ENCODE data around the gene CXCR2. TPM values are rescaled to one million over a fixed set of nuclear protein-coding genes. Genes with fewer than 3 reads are reported as not detected.
"Not testable (repeated sequence)": the region's sequence is repeated elsewhere in the genome, so short reads cannot be mapped to it uniquely, and the experiment has no call there.

Gene CXCR2
- total RNA-seq, 1 donor from 2014 or later: 0.69 TPM

DNA sequence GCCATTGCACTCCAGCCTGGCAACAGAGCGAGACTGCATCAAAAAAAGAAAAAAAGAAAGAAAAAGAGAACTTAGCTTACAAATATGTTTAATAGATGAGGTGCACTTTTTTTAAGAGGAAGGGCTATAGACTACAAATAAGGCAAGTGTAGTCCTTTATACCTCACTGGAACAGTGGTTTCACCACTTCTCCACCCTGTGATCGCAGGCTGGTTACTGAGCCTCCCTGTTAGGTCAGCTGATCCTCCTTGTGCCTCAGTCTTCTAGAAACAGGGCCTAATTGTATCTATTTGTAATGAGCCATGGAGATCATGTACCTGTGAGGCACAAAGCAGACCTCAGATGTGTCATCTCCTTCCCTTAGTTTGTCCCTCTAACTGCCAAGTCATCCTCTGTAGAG is 4.5 kb downstream of the CXCR2 start:
- no peak for DNase-seq (ENCODE audit: low spot score)

DNA sequence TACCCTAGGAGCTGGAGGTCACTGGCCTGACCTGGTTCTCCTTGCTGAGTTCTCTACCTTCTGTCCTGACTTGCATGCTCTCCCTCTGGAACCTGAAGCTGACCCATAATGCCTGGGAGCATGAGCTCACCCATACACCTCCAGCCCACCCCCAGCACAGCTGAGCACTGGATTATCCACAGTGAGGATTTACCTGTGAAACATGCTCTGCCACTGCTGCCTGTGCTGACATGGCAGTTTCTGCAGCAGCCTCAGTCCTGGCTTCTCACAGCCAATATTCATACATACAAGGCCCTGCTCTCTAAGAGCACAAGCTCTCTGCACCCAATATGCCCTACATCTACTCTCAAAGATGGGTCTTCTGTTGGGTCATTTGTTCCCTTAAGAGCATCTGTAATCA is 5.0 kb downstream of the CXCR2 start:
- DNase-seq (ENCODE audit: low spot score): no peak

DNA sequence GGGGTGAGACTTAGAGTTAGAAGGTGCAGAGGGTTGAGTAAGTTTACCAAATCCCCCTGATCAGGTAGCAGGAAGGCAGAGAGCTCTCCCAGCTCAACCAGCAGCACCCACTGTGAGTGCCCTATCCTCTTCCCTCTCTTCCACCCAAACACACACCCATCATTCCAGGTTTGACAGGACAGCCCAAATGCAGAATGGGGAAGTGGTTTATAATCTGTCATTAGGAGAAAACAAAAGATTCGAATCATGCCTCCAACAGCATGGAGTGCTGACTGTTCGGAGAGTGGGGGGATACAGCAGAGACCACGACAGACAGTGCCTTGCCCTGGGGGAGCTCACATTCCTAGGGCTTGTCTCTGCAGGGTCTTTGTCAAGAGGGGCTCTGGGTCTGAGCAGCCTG is 11.7 kb downstream of the CXCR2 start:
- no peak for DNase-seq (ENCODE audit: low spot score)

DNA sequence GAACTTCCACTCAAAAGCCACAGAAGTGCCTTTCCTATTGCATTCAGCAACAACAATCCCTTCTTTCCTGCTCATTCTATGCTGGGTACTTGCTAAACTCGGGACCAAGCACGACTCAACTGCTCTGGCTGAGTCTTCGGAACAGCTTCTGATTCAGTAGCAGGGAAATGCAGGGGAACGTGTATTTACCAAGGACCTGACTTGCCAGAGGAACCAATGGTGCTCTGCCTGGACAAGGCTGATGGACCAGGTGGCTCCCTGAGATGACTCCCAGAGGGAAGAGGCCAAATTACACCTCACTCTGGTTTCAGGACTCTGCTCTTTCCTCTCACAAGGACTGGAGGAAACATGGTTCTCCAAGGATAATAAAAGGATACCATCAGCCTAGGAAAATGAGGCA is 12.2 kb downstream of the CXCR2 start:
- no peak for DNase-seq (ENCODE audit: low spot score)

DNA sequence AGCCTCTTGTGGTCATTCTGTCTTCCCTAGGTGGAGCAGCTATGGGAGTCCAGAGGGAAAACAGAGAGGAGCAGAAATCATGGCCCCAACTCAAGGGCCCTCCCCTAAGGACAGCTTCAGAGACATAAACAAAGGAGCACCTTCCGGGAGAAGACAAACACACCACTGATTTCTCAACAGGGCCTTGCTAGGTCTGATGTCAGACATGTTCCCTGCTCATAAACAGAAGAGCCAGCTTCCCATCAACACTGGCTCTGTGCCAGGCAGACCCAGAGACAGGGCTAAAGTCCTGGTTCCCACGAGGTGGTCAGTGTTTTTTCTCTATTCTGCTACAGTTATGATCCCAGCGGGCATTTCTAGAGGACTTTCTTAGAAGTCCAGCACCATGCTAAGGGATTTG is 19.3 kb downstream of the CXCR2 start:
- no peak for DNase-seq (ENCODE audit: low spot score)

DNA sequence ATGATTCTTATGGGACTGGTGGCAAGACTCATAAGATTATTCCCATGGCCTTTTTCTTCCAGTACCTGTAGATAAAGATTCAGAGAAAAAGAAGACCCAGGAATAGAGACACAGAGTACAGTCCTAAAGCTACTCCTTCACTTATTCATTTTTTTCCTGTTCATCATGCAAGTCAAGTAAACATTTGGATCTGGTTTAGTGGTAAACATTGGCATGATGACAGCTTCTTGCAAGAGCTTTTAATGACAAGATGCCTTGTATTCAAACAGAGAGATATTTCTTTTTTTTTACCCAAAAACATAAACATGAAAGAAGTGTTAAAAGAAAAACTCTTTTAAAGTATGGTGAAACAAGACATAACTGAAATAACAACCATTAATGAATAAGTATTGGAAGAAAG is 20.2 kb downstream of the CXCR2 start:
- DNase-seq (ENCODE audit: low spot score): no peak

DNA sequence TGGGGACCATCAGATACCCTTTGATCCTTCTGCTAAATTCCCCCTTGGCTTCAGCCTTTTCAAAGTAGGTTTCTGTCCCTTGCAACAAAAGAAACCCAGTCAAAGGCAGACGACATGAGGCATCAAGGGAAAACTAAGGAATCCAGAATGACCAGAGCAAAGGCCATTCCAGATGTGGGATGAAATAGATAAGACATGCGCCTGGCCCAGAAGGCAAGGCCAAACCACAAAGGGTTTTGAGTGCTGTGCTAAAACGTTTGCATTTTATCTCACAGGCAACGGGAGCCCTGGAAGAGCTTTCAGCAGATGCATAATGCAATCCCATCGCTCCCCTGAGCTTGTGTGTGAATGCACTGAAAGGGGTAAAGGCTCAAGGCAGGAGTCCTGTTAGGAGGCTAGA is 23.3 kb downstream of the CXCR2 start:
- DNase-seq (ENCODE audit: low spot score): no peak

DNA sequence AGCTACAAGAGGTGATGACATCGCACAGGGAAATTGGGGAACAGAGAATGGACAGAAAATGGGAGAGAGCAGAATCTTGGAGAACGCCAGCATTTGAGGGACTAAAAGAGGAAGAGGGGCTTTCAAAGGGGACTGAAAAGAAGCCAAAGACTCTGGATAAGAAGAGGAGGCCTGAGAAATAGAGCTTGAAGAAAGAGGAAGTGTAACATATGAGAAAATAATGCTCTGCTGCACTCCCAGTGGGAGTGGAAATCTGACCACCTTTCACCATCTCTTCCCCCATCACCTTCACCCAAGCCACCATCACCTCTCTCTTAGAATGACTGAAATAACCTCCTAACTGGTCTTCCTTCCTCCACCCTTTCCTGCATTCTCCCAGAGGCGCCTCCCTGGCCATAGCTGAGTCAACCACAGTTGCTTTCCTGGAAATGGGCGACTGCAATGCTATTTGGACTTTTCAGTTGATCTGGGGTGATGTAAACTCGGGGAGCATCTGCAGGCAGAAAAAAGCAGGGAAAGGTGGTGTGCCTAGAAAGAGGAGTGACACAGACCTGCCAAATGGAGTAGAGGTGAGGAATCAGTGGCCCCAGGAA is 24.1 kb downstream of the CXCR2 start:
- DNase-seq (ENCODE audit: low spot score): no peak

DNA sequence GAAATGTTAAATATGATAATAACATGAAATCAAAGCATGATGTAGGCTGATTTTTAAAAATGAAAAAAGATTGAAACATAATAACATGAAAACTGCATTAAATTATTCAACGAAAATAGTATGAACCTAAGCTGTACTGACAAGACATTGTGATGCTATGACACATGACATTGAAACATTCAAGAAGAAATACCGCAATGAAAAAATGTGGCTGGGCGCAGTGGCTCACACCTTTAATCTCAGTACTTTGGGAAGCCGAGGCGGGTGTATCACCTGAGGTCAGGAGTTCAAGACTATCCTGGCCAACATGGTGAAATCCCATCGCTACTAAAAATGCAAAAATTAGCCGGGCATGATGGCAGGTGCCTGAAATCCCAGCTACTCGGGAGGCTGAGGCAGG is 26.3 kb downstream of the CXCR2 start:
- no peak for DNase-seq (ENCODE audit: low spot score)

DNA sequence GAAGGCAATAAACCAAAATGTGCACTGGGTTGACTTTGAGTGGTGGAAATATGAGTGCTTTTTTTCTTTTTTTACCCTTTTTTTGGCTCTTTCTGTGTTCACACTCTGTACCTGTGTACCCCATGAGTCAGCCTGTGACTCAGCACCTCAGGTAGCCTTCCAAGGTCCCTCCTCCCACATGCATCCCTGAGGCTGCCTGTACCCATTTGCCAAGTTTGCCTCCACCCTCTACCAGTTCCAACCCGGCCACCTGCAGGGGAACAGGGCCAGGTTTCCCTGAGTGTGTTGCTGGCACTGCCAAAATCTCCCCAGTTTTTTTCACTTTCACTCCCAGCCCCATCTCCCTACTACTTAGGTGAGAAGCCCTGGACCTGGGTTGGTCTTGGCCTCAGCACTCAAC is 26.9 kb downstream of the CXCR2 start:
- DNase-seq (ENCODE audit: low spot score): no peak

DNA sequence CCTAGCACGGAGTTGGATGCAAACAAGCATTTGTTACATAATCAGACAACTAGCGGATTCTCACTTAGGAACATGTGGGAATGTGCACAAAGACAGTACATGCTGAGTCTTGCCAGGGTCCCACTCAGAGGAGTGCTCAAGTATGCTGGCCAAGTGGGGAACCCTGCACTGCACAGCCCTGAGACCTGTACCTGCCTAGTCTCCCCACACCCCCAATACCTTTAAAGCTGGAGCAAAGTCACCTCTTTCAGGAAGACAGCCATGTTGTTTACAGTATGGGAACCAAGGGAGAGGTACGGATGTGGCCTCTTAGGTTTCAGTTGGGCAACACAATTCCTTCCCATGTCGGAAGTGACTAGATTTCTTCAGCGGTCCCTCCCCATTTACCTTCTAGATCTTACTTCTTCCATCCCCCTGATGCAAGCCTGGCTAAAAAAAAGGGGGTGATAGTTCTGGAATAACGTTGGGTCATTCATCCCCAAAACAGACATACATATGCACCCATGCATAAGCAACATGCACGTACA is 30.2 kb downstream of the CXCR2 start:
- no peak for DNase-seq (ENCODE audit: low spot score)

DNA sequence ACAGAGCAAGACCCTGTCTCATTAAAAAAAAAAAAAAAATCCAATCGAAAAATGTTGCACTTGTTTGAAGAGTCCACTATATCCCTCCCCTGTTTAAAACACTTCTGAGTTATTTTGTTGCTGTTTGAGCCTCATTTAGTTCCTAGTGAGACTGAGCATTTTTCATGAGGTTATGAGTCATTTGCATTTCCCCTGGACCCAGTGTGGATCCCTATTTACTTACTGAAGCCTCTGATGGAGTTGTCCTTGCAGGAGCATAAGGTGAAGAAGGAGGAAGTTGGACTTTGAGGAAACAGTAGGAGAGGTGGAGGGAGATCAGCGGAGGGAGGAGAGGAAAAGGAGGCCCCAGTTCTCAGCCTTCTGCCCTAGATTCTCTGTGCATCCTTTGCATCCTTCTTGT is 35.8 kb downstream of the CXCR2 start:
- DNase-seq (ENCODE audit: low spot score): no peak

DNA sequence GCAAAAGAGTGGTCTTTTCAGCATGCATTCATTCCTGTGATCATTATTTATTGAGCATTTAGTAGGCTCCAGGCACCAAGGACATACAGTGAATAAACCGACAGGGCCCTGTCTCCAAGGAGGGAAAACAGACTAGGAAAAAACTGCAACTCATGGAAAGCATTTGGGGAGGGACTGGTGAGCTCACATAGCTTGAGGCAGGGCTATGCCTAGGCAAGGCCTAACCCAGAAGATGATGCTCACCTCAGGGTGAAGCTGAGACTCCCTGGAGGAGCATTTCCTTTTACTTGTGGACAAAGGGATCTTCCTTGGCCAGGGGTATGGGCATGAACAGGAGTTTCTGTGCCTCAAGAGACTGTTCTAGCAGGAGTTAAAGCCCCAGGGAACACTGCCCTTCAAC is 37.0 kb downstream of the CXCR2 start:
- DNase-seq (ENCODE audit: low spot score): no peak

DNA sequence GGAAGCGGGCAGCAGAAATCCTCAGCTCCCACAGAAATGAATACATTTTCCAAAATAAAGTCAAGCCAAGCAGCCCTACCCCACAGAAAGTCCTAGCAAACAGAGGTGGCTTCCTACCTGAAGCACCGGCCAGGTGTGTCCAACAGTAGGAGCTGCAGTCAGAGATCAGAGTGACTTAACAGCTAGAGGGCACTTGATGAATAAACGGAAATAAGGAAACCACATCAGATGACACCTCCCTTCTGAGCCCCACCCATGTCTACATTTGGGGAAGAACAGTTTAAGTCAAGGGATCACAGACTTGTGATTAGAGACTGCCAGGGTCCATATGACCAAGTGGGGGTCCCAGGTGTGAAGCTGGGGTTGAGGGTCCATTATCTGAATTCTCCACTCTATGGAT is 41.0 kb downstream of the CXCR2 start, which contains the start of gene CXCR1:
Gene CXCR1, minus strand, starts transcription at position 172 of the 400 bp plus-strand sequence. CDS start 1,751 bp downstream, outside the sequence.
- DNase-seq (ENCODE audit: low spot score): no peak

DNA sequence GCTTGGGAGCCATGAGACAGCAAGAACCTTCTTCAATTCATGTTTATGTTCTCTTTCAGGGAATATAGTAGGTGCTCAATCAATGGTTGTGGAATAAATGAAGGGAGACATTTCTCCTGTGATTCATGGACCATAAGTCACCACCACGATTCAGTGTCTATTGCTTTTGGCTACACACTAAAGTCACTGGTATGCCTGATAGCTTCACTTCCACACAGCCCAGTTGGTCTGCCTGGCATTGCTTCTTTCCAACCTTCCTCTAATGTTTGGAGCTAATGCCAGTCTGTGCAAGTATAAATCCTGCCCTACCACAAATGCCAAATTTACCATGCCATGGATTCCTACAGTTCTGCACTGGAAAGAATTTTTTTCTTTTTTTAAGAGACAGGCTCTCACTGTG is 42.2 kb downstream of the CXCR2 start:
- DNase-seq (ENCODE audit: low spot score): no peak

DNA sequence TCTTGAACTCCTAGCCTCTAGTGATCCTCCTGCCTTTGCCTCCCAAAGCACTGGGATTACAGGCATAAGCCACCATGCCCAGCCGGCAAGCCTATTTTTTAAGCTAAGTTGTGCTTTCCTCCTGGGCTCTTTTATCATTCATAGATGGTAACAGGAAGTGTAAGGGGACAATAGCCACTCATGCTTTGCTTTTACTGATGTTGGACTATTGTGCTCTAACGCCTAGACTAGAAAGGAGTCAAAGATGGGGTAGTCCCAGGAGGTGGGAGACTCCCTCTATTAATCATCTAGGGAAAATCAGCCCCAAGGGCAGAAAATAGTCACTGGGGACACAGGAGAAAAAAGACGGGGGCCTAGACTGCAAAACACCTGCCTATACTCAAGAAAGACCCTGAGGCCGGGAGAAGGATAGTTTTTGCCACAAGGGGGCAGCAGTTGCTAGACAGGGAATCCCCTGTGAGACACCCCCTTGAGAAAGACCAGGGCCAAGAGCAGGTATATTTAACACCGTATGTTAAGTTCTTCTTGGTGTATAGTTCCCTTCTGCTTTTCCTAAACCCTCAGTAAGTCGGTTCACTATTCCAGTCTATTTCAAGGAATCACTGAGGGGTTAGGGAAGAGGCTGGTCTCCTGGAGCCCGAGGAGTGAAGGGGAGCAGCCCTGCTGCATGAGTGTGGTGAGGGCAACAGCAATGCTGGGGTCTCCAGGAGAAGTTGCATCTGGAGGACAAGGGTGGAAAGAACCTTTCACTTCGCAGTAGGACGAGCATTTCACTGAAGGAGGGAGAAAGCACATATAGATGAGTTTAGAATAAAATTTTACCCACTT is 43.0 kb downstream of the CXCR2 start:
- peak; percentile 42 for DNase-seq (ENCODE audit: low spot score)

DNA sequence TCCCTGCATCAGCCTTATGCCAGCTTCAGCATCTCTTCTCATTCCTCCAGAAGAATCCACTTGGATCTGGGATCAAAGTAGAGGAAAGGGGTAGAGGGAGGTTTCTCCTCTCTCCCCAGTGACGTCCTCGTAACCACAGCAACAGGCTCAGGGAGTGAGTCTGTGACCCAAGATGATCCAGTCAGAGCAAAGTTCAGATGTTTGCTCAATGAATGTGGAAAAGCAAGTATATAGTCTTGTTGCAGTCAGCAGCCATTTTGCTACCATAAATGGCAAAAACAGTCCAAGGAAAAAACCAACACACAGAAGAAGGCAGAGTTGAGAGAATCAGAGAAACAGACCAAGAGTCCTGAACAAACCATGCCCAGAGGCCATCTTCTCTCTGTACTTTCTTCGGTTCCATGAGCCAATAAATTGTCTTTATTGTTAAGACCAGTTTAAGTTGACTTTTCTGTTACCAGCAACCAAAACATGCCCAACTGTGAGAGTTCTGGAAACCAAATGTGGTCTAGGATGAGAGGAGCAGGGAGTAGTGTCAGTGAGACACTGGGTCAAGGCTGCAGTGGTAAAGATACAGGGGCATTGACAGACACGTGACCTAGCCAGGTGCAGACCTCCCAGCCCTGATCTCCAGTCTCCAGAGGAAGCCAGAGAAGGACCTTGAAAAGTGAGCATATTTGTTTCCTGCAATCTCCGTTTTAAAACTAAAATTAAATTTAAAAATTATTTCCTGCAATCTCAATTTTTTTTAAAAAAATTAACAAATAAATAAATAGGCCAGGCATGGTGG is 44.1 kb downstream of the CXCR2 start:
- DNase-seq (ENCODE audit: low spot score): no peak

DNA sequence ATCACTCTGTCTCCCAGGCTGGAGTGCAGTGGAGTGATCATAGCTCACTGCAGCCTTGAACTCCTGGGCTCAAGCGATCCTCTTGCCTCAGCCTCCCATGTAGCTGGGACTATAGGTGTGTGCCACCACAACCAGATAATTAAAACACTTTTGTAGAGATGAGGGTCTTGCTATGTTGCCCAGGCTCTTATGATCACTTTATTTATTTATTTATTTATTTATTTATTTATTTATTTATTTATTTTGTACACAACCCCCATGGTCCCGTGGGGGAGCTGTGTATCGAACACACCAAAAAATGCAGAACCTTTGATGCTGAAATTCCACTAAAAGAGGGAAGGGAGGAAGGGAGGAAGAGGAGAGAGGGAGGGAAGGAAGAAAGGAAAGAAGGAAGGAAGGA is 45.9 kb downstream of the CXCR2 start:
- not testable (repeated sequence) for DNase-seq (ENCODE audit: low spot score)

DNA sequence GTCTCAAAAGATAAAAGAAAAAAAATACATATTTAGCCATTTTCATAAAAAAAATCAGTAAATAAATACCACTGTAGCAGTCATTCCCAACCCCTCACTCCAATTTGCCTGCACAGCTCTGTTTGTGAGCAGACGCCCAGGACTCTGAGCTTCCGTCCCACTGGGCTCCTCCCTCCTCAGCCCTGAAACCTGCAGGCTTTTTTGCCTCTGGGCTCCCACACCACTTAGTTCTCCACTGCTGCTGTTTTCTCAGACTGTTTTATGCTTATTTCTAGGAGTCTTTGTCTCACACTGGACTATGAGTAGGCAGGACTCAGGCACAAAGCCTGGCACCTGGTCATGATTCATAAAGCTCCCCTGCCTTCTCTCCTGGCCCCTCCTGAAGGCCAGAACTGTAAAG is 47.0 kb downstream of the CXCR2 start:
- DNase-seq (ENCODE audit: low spot score): no peak

DNA sequence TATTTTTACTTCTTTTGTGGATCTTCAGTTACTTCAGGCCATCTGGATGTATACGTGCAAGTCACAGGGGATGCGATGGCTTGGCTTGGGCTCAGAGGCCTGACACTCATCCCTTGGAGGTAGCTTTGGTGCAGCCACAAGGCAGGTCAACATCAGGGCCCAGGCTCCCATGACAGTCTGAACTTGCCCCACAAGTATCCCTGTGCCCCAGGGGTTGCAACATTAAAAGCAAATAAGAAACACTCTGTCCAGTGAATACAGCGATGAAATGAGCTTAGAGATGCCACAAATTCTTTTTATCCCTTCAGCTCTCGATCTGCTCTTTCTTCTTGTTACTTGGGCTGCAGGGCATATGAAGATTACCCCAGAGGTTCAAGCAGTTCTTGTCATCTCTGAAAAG is 54.0 kb downstream of the CXCR2 start:
- no peak for DNase-seq (ENCODE audit: low spot score)

DNA sequence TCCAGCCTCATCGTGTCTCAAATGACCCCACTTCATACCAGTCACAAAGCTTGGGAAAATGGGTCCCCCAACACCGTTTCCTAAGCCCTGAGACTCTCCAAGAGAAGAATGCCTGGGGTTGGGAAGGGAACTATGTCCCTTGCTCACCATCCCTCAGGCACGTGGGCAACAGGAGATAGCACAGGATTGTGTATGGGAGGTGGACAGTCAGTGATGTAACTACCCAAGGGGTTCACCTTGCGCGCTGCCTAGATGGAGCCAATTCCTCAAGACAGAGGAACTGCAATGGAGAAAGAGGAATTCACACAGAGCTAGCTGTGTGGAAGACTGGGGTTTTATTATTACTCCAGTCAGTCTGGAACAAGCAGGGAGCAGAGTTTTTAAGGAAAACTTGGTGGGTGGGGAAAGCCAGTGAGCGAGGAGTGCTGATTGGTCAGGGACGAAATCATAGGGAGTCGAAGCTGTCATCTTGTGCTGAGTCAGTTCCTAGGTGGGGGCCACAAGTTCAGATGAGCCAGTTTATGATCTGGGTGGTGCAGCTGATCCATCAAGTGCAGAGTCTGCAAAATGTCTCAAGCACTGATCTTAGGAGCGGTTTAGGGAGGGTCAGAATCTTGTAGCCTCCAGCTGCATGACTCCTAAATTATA is 54.8 kb downstream of the CXCR2 start:
- no peak for DNase-seq (ENCODE audit: low spot score)

DNA sequence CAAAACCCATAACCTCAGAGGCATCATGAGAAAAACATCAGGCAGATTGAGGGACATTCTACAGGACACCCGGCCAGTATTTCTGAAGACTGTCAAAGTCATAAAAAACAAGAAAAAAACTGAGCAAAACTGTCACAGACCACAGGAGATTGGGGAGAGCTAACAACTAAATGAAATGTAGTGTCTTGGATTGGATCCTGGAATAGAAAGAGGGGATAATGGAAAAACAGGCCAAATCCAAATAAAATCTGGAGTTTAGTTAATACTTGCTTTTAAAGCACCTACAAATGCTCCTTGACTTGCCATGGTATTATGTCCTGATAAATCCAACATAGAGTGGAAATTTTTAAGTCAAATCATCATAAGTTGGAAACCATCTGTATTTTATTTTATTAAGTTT is 58.5 kb downstream of the CXCR2 start:
- DNase-seq (ENCODE audit: low spot score): no peak
